ENCODE results near the gene CRY1. TPM values are rescaled to one million over a fixed set of nuclear protein-coding genes. Genes with fewer than 3 reads are reported as not detected.
"Not testable (repeated sequence)": the region's sequence is repeated elsewhere in the genome, so short reads cannot be mapped to it uniquely, and the experiment has no call there.

CRY1 gene
- polyA plus RNA-seq, 1 of the 3 experiments (the other 2 are of a cell fraction) = 4.9 TPM

- ChIA-PET POLR2A (no interaction called here), CTCF (no interaction called here)
- no peak overlapping the region for H3K4me3 ChIP-seq (ENCODE audit: low read depth in 2 of 2, low read length in 1 of 2)
- 62% methylated on average over 4 of the region's 4 CpGs for WGBS (ENCODE audit: low lambda C conversion rate)
- no peaks in the 10 kb centered on the region for H3K9me2 ChIP-seq
- H3K4me2 ChIP-seq = peak overlapping the region; percentile 44
- H3K27ac ChIP-seq (ENCODE audit: low read depth in 2 of 2, low read length in 1 of 2) = peak overlapping the region; percentile 68 to 82; a peak in 3 of 4 replicates
- H3K9me3 ChIP-seq = no peaks in the 10 kb centered on the region
- 0 out of 2 replicates have a peak overlapping the region, but pooled peaks have one; percentile 15 for H3K9ac ChIP-seq
- H2AFZ ChIP-seq (ENCODE audit: low read depth) = no peak overlapping the region
- no peak for DNase-seq
- H3F3A ChIP-seq (replicated peaks; ENCODE audit: insufficient read depth) = peaks cover 17% of the 10 kb centered on the region
- H3K36me3 ChIP-seq (replicated peaks in 1 of 2; ENCODE audit: control insufficient read depth in 1 of 2, insufficient read depth in 2 of 2, low read length in 1 of 2) = no peaks in the 10 kb centered on the region
- peaks cover 0 to 7% of the 10 kb centered on the region in 2 experiments; a peak in 3 of 4 replicates for H3K4me1 ChIP-seq (ENCODE audit: control insufficient read depth in 1 of 2, insufficient read depth in 2 of 2, low read depth in 1 of 2, low read length in 1 of 2)
- peaks cover 31% of the 10 kb centered on the region for H3K79me2 ChIP-seq (ENCODE audit: insufficient read depth)
- peaks cover 20% of the 10 kb centered on the region; the same call in 1 of the 2 replicates for H4K20me1 ChIP-seq (ENCODE audit: insufficient read depth)
- H3K27me3 ChIP-seq (ENCODE audit: insufficient read depth) = no peaks in the 10 kb centered on the region
- no peak for TF ChIP-seq FOXM1 (IDR thresholded peaks at IDR 0.05; ENCODE audit: low read depth)
- TF ChIP-seq CHD2 (IDR thresholded peaks at IDR 0.05; ENCODE audit: low read length, partially characterized antibody) = no peak
- TF ChIP-seq ZBTB33 (IDR thresholded peaks at IDR 0.05; ENCODE audit: borderline replicate concordance, low read depth) = no peak
- no peak for TF ChIP-seq NFIC (IDR thresholded peaks at IDR 0.05; ENCODE audit: borderline replicate concordance)
These were observed 66.3 kb downstream of the CRY1 start for GRCh38 chr12:107026806-107027635.

GRCh38 chr12:107026356-107026755, 67.0 kb downstream of the CRY1 start:
- H2AFZ ChIP-seq (ENCODE audit: low read depth); H3K36me3 ChIP-seq (replicated peaks in 1 of 2; ENCODE audit: control insufficient read depth in 1 of 2, insufficient read depth in 2 of 2, low read length in 1 of 2); H3K9ac ChIP-seq; H3K4me3 ChIP-seq (ENCODE audit: low read depth in 2 of 2, low read length in 1 of 2); DNase-seq; H3K9me2 ChIP-seq; H3K4me1 ChIP-seq (ENCODE audit: control insufficient read depth in 1 of 2, insufficient read depth in 2 of 2, low read depth in 1 of 2, low read length in 1 of 2); H3K27ac ChIP-seq (ENCODE audit: low read depth in 2 of 2, low read length in 1 of 2); H3K4me2 ChIP-seq; H3K27me3 ChIP-seq (ENCODE audit: insufficient read depth); H3K9me3 ChIP-seq; POLR2A ChIA-PET; CTCF ChIA-PET: not testable (repeated sequence)
- peaks cover 17% of the 10 kb centered on the region for H3F3A ChIP-seq (replicated peaks; ENCODE audit: insufficient read depth)
- peaks cover 20% of the 10 kb centered on the region; the same call in 1 of the 2 replicates for H4K20me1 ChIP-seq (ENCODE audit: insufficient read depth)
- H3K79me2 ChIP-seq (ENCODE audit: insufficient read depth) = peaks cover 31% of the 10 kb centered on the region

- H4K20me1 ChIP-seq (ENCODE audit: insufficient read depth) = peaks cover 20% of the 10 kb centered on the region; the same call in 1 of the 2 replicates
- no peak overlapping the region for H2AFZ ChIP-seq (ENCODE audit: low read depth)
- peaks cover 0 to 7% of the 10 kb centered on the region in 2 experiments; a peak in 3 of 4 replicates for H3K4me1 ChIP-seq (ENCODE audit: control insufficient read depth in 1 of 2, insufficient read depth in 2 of 2, low read depth in 1 of 2, low read length in 1 of 2)
- H3K9me2 ChIP-seq = no peaks in the 10 kb centered on the region
- no peak overlapping the region for H3K9ac ChIP-seq
- WGBS (ENCODE audit: low lambda C conversion rate) = 89% methylated on average over 1 of the region's 1 CpG
- POLR2A ChIA-PET = no interaction called here
- H3K9me3 ChIP-seq = no peaks in the 10 kb centered on the region
- CTCF ChIA-PET = no interaction called here
- no peak overlapping the region for H3K4me3 ChIP-seq (ENCODE audit: low read depth in 2 of 2, low read length in 1 of 2)
- H3K27ac ChIP-seq (ENCODE audit: low read depth in 2 of 2, low read length in 1 of 2) = no peak overlapping the region
- peaks cover 17% of the 10 kb centered on the region for H3F3A ChIP-seq (replicated peaks; ENCODE audit: insufficient read depth)
- TF ChIP-seq SMC3 (IDR thresholded peaks at IDR 0.05; ENCODE audit: low read depth, low read length) = no peak
- TF ChIP-seq USF1 (IDR thresholded peaks at IDR 0.05; ENCODE audit: borderline replicate concordance, low read depth) = no peak
- no peak for TF ChIP-seq MXI1 (IDR thresholded peaks at IDR 0.05; ENCODE audit: low read depth, low read length)
- TF ChIP-seq MAX (IDR thresholded peaks at IDR 0.05; ENCODE audit: low read depth) = no peak
- TF ChIP-seq GATA2 (CRISPR knock-in tag; IDR thresholded peaks at IDR 0.05) = no peak
- TF ChIP-seq GABPA (IDR thresholded peaks at IDR 0.05; ENCODE audit: low read depth) = no peak
- TF ChIP-seq FOXJ3 (CRISPR knock-in tag; IDR thresholded peaks at IDR 0.05) = no peak
- no peak overlapping the region for H3K4me2 ChIP-seq
- no peaks in the 10 kb centered on the region for H3K36me3 ChIP-seq (replicated peaks in 1 of 2; ENCODE audit: control insufficient read depth in 1 of 2, insufficient read depth in 2 of 2, low read length in 1 of 2)
- H3K79me2 ChIP-seq (ENCODE audit: insufficient read depth) = peaks cover 31% of the 10 kb centered on the region
- H3K27me3 ChIP-seq (ENCODE audit: insufficient read depth) = no peaks in the 10 kb centered on the region
- no peak for DNase-seq
These were observed 67.7 kb downstream of the CRY1 start for GRCh38 chr12:107025671-107026070.
